NCI-H1417 treated with DMSO at 0.1 percent for 48 hours (cell line): ENCODE data around the gene ICA1L.
"Not testable (repeated sequence)": the region's sequence is repeated elsewhere in the genome, so short reads cannot be mapped to it uniquely, and the experiment has no call there.

ENCODE experiments used
- DNase-seq: peaks from one replicate; lab custom pipeline; 2025; lab: John Stamatoyannopoulos, UW

Gene ICA1L

GRCh38 chr2:202847693-202848524 lies 23.7 kb downstream of the ICA1L start:
- no peak for DNase-seq

- no peak for DNase-seq
Observed at GRCh38 chr2:202844656-202845055, 26.9 kb downstream of the ICA1L start.

- DNase-seq, result no peak
Observed at GRCh38 chr2:202842690-202843089, 28.9 kb downstream of the ICA1L start.

GRCh38 chr2:202841090-202841867 lies 30.3 kb downstream of the ICA1L start:
- no peak for DNase-seq

- DNase-seq, result no peak
Observed at GRCh38 chr2:202831242-202832220, 40.0 kb downstream of the ICA1L start.

- DNase-seq, result no peak
Observed at GRCh38 chr2:202824901-202825300, 46.7 kb downstream of the ICA1L start.

GRCh38 chr2:202822411-202822810 lies 49.2 kb downstream of the ICA1L start:
- DNase-seq, result no peak

GRCh38 chr2:202821206-202822160 lies 50.1 kb downstream of the ICA1L start:
- no peak for DNase-seq

GRCh38 chr2:202818321-202818720 lies 53.2 kb downstream of the ICA1L start:
- no peak for DNase-seq

- no peak for DNase-seq
Observed at GRCh38 chr2:202817771-202818170, 53.8 kb downstream of the ICA1L start.

- no peak for DNase-seq
Observed at GRCh38 chr2:202815548-202816360, 55.8 kb downstream of the ICA1L start.

GRCh38 chr2:202814226-202814625 lies 57.3 kb downstream of the ICA1L start:
- DNase-seq, result no peak

- no peak for DNase-seq
Observed at GRCh38 chr2:202813387-202813786, 58.2 kb downstream of the ICA1L start.

- no peak for DNase-seq
Observed at GRCh38 chr2:202808754-202809153, 62.8 kb downstream of the ICA1L start.

- not testable (repeated sequence) for DNase-seq
Observed at GRCh38 chr2:202807431-202808138, 64.0 kb downstream of the ICA1L start.

GRCh38 chr2:202805911-202806310 lies 65.7 kb downstream of the ICA1L start:
- DNase-seq, result not testable (repeated sequence)

GRCh38 chr2:202797944-202798343 lies 73.6 kb downstream of the ICA1L start:
- no peak for DNase-seq

- no peak for DNase-seq
Observed at GRCh38 chr2:202790676-202791075, 80.9 kb downstream of the ICA1L start.

- no peak for DNase-seq
Observed at GRCh38 chr2:202786842-202787241, 84.7 kb downstream of the ICA1L start.
